GM18909 (cell line): Measurements from ENCODE around the gene PRKAG3.

Experiments
- ATAC-seq: cut with Tn5 transposase; IDR thresholded peaks from one replicate; pipeline ENCODE4 v1.9.1; 2021; ENCODE audit warnings: mild to moderate bottlenecking; ENCODE audit not compliant: unreplicated experiment, poor library complexity

The PRKAG3 gene

GRCh38 chr2:218831378-218831990, at the start of gene PRKAG3:
TSS of gene PRKAG3 (minus strand) at chr2:218831803.
- no peak for ATAC-seq

GRCh38 chr2:218880859-218881594, 49.4 kb upstream of the PRKAG3 start:
- no peak for ATAC-seq

GRCh38 chr2:218880102-218880858, 48.7 kb upstream of the PRKAG3 start, which contains the start of gene WNT10A:
TSS of gene WNT10A (plus strand) at chr2:218880852. CDS start at chr2:218880996, 144 bp downstream.
- ATAC-seq, result peak; percentile 76

- ATAC-seq, result no peak
Observed at GRCh38 chr2:218879776-218880101, 48.1 kb upstream of the PRKAG3 start.

- ATAC-seq, result no peak
Observed at GRCh38 chr2:218878926-218879761, 47.5 kb upstream of the PRKAG3 start.

GRCh38 chr2:218878486-218878885, 46.9 kb upstream of the PRKAG3 start:
- no peak for ATAC-seq

GRCh38 chr2:218877891-218878290, 46.3 kb upstream of the PRKAG3 start:
- no peak for ATAC-seq

- ATAC-seq, result no peak
Observed at GRCh38 chr2:218877331-218877730, 45.7 kb upstream of the PRKAG3 start.

- ATAC-seq, result no peak
Observed at GRCh38 chr2:218876562-218877219, 45.1 kb upstream of the PRKAG3 start.

- no peak for ATAC-seq
Observed at GRCh38 chr2:218875692-218876246, 44.2 kb upstream of the PRKAG3 start.

- no peak for ATAC-seq
Observed at GRCh38 chr2:218873359-218874194, 42.0 kb upstream of the PRKAG3 start.

- ATAC-seq, result no peak
Observed at GRCh38 chr2:218872645-218873358, 41.2 kb upstream of the PRKAG3 start.

GRCh38 chr2:218871345-218872302, 40.0 kb upstream of the PRKAG3 start:
- no peak for ATAC-seq

- ATAC-seq, result no peak
Observed at GRCh38 chr2:218870984-218871344, 39.4 kb upstream of the PRKAG3 start.

GRCh38 chr2:218869064-218869463, 37.5 kb upstream of the PRKAG3 start:
- no peak for ATAC-seq

- no peak for ATAC-seq
Observed at GRCh38 chr2:218867900-218868299, 36.3 kb upstream of the PRKAG3 start.

GRCh38 chr2:218865999-218866398, 34.4 kb upstream of the PRKAG3 start:
- ATAC-seq, result no peak
